KBM-7 (cell line): ENCODE measurements around the gene SERPINF2.
"Not testable (repeated sequence)": the region's sequence is repeated elsewhere in the genome, so short reads cannot be mapped to it uniquely, and the experiment has no call there.

Experiments used
- DNase-seq: peaks from one replicate; pipeline ENCODE4 v3.0.0-alpha.2; 2015
- in situ Hi-C: fragments of 300-500 bp; cut with MboI; formaldehyde crosslinking; loops from 2 replicates; pipeline ENCODE4 v1.14.3; 2020; ENCODE audit warnings: low sequenced_read_pairs, low pct_unique_long_range_greater_than_20kb, mixed read lengths

Gene SERPINF2

GRCh38 chr17:1714980-1715802 is 27.5 kb upstream of the SERPINF2 start:
- in situ Hi-C loops, result no loop called here
- no peak for DNase-seq

DNA sequence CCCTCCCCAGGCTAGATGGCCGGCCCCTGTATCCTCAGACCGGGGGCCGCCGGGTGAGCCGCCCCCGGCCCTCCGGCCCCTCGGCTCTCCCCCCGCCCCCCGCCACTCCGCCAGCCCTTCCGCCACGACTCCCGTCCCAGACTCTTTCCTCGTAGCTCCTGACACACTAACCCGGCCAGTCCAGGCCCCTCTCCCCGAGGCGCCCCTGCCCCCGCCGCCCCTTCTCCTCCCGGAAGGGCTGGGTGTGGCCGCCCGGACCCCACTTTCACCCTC is 26.9 kb upstream of the SERPINF2 start:
- in situ Hi-C loops, result no loop called here
- DNase-seq, result no peak

GRCh38 chr17:1716076-1716911 is 26.4 kb upstream of the SERPINF2 start:
- in situ Hi-C loops, result no loop called here
- DNase-seq, result peak; percentile 100

DNA sequence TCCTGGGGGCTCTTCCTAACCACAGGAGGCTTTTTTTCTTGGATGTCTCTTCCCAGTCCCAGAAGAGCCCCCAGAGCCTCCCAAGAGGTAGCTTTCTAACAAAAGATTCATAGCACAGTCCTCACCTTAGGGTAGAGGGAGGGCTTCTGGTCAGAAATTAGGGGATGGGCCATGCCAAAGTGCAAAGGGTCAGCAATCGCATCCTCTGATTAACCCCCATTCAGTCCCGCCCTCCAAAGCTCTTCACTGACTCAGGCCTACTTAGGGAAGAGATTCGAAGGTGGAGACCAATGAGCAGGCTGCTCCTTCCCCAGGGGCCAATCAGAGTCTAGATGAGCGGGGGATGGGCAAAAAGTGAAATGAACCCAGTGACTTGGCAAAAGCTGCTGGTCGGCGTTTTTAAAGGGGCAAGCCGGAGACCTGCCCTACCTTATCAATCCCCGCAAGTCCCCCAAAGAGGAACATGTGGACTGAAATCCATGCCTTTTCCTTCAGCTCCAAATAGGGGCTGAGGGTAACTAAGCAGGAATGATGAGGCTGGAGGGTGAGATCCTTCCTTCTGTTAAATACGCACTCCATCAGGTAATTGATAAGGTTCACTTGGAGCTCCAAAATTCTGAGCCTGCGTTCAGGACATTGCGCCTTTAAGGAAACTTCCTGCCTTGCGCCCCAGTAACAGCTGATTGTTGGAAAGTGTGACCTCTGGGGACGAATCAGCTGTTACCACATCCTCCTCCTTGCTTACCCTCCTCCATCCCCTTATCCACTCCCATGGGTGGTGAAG is 25.6 kb upstream of the SERPINF2 start:
- in situ Hi-C loops, result no loop called here
- peak; percentile 98 for DNase-seq

GRCh38 chr17:1718362-1719165 is 24.1 kb upstream of the SERPINF2 start:
- no peak for DNase-seq
- in situ Hi-C loops, result no loop called here

DNA sequence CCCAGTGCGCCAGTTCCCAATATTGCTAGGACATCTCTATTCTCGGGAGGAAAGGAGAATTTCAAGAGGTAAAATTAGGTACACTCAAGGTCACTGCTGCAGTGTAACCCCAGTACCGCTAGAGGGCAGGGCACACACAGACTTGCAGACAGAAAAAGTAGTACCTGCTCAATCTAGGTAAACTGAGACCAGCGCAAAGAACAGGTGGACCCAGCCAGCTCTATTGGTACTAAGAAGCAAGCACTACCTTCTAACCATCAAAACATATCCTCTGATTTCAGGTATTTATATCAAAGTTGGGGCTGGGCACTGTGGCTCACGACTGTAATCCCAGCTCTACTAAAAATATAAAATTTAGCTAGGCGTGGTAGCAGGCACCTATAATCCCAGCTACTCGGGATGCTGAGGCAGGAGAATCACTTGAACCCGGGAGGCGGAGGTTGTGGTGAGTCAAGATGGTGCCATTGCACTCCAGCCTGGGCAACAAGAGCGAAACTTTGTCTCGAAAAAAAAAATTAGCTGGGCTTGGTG is 21.8 kb upstream of the SERPINF2 start:
- in situ Hi-C loops, result no loop called here
- peak; percentile 78 for DNase-seq

DNA sequence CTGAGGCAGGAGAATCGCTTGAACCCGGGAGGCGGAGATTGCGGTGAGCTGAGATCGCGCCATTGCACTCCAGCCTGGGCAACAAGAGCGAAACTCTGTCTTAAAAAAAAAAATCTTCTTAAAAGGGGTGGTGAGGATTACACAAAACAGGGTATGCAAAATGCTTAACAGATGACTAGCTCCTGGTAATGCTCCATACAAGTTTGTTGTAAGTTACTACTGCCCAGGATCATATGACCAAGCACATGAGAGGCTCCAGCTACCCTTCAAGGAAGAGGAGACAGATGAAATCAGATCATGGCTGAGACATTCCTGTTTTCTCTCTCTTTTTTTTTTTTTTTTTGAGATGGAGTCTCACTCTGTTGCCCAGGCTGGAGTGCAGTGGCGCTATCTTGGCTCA is 20.6 kb upstream of the SERPINF2 start:
- DNase-seq, in situ Hi-C loops: not testable (repeated sequence)

- in situ Hi-C loops, result no loop called here
- peak; percentile 75 for DNase-seq
Measured at GRCh38 chr17:1724351-1724868, 18.3 kb upstream of the SERPINF2 start, which contains the start of gene WDR81. WDR81 (plus strand) TSS chr17:1724704; CDS start chr17:1724960, 256 bp downstream.

DNA sequence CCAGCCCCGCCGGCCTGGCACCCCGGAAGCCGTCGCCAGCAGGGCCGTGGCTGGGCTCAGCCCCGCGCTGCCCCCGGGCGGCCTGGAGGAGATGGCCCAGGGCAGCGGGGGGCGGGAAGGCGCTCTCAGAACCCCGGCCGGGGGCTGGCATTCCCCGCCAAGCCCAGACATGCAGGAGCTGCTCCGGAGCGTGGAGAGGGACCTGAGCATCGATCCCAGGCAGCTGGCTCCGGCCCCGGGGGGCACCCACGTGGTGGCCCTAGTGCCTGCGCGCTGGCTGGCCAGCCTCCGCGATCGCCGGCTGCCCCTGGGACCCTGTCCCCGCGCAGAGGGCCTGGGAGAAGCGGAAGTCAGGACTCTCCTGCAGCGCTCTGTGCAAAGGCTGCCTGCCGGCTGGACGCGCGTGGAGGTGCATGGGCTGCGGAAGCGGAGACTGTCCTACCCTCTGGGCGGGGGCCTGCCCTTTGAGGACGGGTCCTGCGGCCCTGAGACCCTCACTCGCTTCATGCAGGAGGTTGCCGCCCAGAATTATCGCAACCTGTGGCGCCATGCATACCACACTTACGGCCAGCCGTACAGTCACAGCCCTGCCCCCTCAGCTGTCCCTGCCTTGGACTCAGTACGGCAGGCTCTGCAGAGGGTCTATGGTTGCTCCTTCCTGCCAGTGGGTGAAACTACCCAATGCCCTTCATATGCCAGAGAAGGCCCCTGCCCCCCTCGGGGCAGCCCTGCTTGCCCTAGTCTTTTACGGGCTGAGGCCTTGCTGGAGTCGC is 17.6 kb upstream of the SERPINF2 start:
- DNase-seq, result peak; percentile 53
- in situ Hi-C loops, result no loop called here

DNA sequence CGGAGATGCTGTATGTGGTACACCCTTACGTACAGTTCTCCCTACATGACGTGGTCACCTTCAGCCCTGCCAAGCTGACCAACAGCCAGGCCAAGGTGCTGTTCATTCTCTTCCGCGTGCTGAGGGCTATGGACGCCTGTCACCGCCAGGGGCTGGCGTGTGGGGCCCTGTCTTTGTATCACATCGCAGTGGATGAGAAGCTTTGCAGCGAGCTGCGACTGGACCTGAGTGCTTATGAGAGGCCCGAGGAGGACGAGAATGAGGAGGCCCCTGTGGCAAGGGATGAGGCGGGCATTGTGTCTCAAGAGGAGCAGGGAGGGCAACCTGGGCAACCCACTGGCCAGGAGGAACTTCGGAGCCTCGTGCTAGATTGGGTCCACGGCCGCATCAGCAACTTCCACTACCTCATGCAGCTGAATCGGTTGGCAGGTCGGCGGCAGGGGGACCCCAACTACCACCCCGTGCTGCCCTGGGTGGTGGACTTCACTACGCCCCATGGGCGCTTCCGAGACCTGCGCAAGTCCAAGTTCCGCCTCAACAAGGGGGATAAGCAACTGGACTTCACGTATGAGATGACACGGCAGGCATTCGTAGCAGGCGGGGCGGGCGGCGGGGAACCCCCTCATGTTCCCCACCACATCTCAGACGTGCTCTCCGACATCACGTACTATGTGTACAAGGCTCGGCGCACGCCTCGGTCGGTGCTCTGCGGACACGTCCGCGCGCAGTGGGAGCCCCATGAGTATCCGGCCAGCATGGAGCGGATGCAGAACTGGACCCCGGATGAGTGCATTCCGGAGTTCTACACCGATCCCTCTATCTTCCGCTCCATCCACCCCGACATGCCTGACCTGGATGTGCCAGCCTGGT is 16.8 kb upstream of the SERPINF2 start:
- DNase-seq, result no peak
- in situ Hi-C loops, result no loop called here

DNA sequence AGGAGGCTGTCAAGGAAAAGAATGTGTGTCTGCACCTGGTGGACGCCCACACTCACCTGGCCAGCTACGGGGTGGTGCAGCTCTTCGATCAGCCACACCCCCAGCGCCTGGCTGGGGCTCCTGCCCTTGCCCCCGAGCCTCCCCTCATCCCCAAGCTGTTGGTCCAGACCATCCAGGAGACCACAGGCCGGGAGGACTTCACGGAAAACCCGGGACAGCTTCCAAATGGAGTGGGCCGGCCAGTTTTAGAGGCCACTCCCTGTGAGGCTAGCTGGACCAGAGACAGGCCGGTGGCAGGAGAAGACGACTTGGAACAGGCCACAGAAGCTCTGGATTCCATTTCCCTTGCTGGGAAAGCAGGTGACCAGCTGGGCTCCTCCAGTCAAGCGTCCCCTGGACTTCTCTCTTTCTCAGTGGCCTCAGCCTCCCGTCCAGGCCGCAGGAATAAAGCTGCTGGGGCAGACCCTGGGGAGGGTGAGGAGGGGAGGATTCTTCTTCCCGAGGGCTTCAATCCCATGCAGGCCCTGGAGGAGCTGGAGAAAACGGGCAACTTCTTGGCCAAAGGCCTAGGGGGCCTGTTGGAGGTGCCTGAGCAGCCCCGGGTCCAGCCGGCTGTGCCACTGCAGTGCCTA is 15.9 kb upstream of the SERPINF2 start:
- DNase-seq, result no peak
- in situ Hi-C loops, result no loop called here

DNA sequence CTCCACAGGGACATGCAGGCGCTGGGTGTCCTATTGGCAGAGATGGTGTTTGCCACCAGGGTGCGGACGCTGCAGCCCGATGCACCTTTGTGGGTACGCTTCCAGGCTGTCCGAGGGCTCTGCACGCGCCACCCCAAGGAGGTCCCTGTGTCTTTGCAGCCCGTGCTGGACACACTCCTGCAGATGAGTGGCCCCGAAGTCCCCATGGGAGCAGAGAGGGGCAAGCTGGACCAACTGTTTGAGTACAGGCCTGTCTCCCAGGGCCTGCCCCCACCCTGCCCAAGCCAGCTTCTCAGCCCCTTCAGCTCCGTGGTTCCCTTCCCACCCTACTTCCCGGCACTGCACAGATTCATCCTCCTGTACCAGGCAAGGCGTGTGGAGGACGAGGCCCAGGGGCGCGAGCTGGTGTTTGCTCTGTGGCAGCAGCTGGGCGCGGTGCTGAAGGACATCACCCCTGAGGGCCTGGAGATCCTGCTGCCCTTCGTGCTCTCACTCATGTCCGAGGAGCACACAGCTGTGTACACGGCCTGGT is 15.3 kb upstream of the SERPINF2 start:
- DNase-seq, result no peak
- in situ Hi-C loops, result no loop called here

DNA sequence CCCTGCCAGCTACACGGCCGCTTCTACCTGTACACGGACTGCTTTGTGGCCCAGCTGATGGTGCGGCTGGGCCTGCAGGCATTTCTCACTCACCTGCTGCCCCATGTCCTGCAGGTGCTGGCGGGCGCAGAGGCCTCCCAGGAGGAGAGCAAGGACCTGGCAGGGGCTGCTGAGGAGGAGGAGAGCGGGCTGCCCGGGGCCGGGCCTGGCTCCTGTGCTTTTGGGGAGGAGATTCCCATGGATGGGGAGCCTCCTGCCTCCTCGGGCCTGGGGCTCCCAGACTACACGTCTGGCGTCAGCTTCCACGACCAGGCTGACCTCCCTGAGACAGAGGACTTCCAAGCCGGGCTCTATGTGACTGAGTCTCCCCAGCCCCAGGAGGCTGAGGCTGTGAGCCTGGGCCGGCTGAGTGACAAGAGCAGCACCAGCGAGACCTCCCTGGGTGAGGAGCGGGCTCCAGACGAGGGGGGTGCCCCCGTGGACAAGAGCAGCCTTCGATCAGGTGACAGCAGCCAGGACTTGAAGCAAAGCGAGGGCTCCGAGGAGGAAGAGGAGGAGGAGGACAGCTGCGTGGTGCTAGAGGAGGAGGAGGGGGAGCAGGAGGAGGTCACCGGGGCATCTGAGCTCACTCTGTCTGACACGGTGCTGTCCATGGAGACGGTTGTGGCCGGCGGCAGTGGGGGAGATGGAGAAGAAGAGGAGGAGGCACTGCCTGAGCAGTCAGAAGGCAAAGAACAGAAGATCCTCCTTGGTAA is 14.6 kb upstream of the SERPINF2 start:
- DNase-seq, result no peak
- in situ Hi-C loops, result no loop called here

DNA sequence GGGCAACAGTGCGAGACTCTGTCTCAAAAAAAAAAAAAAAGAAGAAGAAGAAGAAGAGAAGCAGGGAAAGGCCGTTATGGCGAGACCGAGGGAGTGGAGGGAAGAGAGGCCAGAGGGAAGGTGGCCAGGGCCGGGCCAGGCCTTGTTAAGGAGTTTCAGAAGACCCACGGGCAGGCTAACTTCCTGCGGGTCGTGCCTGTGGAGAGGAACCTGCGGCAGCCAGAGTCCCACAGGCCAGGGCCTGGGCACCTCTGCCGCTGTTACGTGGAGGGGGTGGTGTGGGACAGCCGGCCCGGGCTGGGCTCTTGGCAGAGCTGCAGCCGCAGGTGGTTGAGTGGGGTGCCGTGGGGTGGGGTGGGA is 12.7 kb upstream of the SERPINF2 start:
- in situ Hi-C loops, result no loop called here

GRCh38 chr17:1730326-1731193 is 12.1 kb upstream of the SERPINF2 start:
- in situ Hi-C loops, result no loop called here

More for the DNA sequence above, 12.7 kb upstream of the SERPINF2 start:
- no peak for DNase-seq

More at GRCh38 chr17:1730326-1731193, 12.1 kb upstream of the SERPINF2 start:
- DNase-seq, result no peak
